CD4-positive, alpha-beta T cell (primary cell): ENCODE data around the gene TAF1C. TPM values are rescaled to one million over a fixed set of nuclear protein-coding genes. Genes with fewer than 3 reads are reported as not detected.

Experiments used
- ATAC-seq: fragments of 200-7000 bp; cut with Tn5 transposase; one replicate; pipeline ENCODE4 v1.10.0; 2022; ENCODE audit warnings: mild to moderate bottlenecking; ENCODE audit not compliant: poor library complexity
- CTCF ChIA-PET: fragments of 350-600 bp; sonication (Branson Sonifier 250); formaldehyde crosslinking; loops from one replicate; lab custom pipeline; 2021; ENCODE audit warnings: antibody characterized with exemption, inconsistent platforms; lab: Charles Lee
- POLR2A ChIA-PET: fragments of 350-600 bp; sonication (Branson Sonifier 250); formaldehyde crosslinking; loops from one replicate; lab custom pipeline; 2021; ENCODE audit warnings: antibody characterized with exemption, inconsistent platforms; lab: Charles Lee
- DNase-seq, 14 experiments: peaks; one replicate each; pipeline ENCODE4 v3.0.0-alpha.2; 2013 to 2020; ENCODE audit warnings: mixed read lengths in 2 of 14
- H3K27ac ChIP-seq, 2 donors: one replicate each; pipeline versions ENCODE4 v1.5.1 to v1.7.0; 2013; ENCODE audit warnings: low read length in 2 of 2, low read depth in 1 of 2, mild to moderate bottlenecking in 1 of 2
- H3K27me3 ChIP-seq, 2 experiments: 1 replicate in 1 of 2; 2 replicates in 1 of 2; pipeline versions ENCODE4 v1.6.1 to v1.7.0; 2013; ENCODE audit warnings: low read length in 2 of 2, control low read depth in 1 of 2, mild to moderate bottlenecking in 1 of 2, moderate library complexity in 1 of 2; ENCODE audit not compliant: insufficient read depth in 2 of 2, control insufficient read depth in 1 of 2
- H3K36me3 ChIP-seq: one replicate; pipeline ENCODE4 v1.6.1; 2013; ENCODE audit warnings: low read length, control low read depth; ENCODE audit not compliant: insufficient read depth
- H3K4me1 ChIP-seq: one replicate; pipeline ENCODE4 v1.6.1; 2013; ENCODE audit warnings: low read length, control low read depth; ENCODE audit not compliant: insufficient read depth
- H3K4me3 ChIP-seq: one replicate; pipeline ENCODE4 v1.5.1; 2013; ENCODE audit warnings: mild to moderate bottlenecking, low read length, moderate library complexity
- H3K9me3 ChIP-seq, 2 experiments: 1 replicate in 1 of 2; 2 replicates in 1 of 2; pipeline versions ENCODE4 v1.6.1 to v1.7.0; 2013; ENCODE audit warnings: low read length in 2 of 2, mild to moderate bottlenecking in 2 of 2, control low read depth in 1 of 2, moderate library complexity in 1 of 2; ENCODE audit not compliant: control insufficient read depth in 1 of 2, insufficient read depth in 1 of 2
- H3K27ac Mint-ChIP-seq: one replicate; pipeline ENCODE4 v1.8.0; 2020; ENCODE audit warnings: mixed read lengths
- H3K27me3 Mint-ChIP-seq: one replicate; pipeline ENCODE4 v1.8.0; 2021; ENCODE audit warnings: mixed read lengths
- H3K36me3 Mint-ChIP-seq: one replicate; pipeline ENCODE4 v1.8.0; 2021; ENCODE audit warnings: low read depth, mixed read lengths
- H3K4me1 Mint-ChIP-seq: one replicate; pipeline ENCODE4 v1.8.0; 2021; ENCODE audit warnings: low read depth, mixed read lengths
- H3K4me3 Mint-ChIP-seq: one replicate; pipeline ENCODE4 v1.8.0; 2020; ENCODE audit warnings: mild to moderate bottlenecking, mixed read lengths
- H3K9me3 Mint-ChIP-seq: one replicate; pipeline ENCODE4 v1.8.0; 2020; ENCODE audit warnings: mixed read lengths
- CTCF ChIP-seq: fragments of 200-600 bp; IDR thresholded peaks from one replicate; pipeline ENCODE4 v1.8.0; 2022; ENCODE audit warnings: antibody characterized with exemption, mild to moderate bottlenecking
- intact Hi-C, 2 experiments: fragments of 100-400 bp; cut with DNase I in 1 of 2; cut with micrococcal nuclease in 1 of 2; formaldehyde crosslinking; loops; one replicate each; pipeline versions ENCODE4 v1.15.1 to v1.9.0; 2023 to 2025; cut with DNase I, micrococcal nuclease
- total RNA-seq, 174 experiments: library from RNA in 2 of 174; stranded (reverse) in 2 of 174; gene quantifications; one replicate each; pipeline ENCODE4 v1.2.3 and lab custom pipeline; 2021 to 2026

Gene TAF1C
- total RNA-seq, 2 experiments from 2014 or later, result 75.6 to 82.1 TPM

DNA sequence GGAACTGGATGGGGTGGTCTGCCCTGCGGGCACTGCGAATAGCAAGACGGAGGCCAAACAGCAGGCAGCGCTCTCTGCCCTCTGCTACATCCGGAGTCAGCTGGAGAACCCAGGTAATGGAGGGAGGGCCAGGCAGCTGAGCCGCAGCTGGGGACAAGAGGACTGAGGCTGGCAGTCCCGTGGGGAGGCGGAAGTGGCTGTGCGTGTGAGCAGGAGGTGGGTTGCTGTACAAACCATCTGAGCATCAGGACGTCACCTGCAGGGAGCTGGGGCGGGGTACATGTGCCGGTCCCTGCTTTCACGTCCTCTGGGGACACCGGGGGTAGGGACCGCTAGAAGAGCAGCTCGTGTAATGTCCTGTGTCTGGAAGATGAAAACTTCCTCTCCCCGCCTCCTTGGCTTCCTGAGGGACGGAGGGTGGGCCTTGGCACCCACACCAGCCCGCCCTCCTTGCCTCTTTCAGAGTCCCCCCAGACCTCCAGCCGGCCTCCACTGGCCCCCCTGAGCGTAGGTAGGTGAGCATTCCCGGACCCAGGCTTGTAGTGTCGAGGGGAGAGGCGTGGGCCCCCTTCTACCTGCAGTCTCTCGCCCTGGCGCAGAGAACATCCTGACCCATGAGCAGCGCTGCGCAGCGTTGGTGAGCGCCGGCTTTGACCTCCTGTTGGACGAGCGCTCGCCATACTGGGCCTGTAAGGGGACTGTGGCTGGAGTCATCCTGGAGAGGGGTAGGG is 7.8 kb upstream of the TAF1C start:
- no peaks in the 10 kb centered on the region for H3K9me3 ChIP-seq
- H3K9me3 Mint-ChIP-seq, result no peaks in the 10 kb centered on the region
- H3K4me3 Mint-ChIP-seq, result peak overlapping the region; percentile 62
- peak overlapping the region; percentile 78 for H3K27ac Mint-ChIP-seq
- H3K4me3 ChIP-seq, result peak overlapping the region; percentile 20
- H3K27me3 Mint-ChIP-seq, result no peaks in the 10 kb centered on the region
- H3K4me1 Mint-ChIP-seq, result peaks cover 19% of the 10 kb centered on the region
- no peaks in the 10 kb centered on the region for H3K36me3 ChIP-seq
- DNase-seq (peak in 11 of 14 experiments; percentile 12 to 69 (median 43)), ATAC-seq (peak; percentile 65)
- H3K27ac ChIP-seq, result no peak overlapping the region
- CTCF ChIA-PET, result no interaction called here
- POLR2A ChIA-PET, result no interaction called here
- peaks cover 22% of the 10 kb centered on the region for H3K4me1 ChIP-seq
- no peak for TF ChIP-seq CTCF
- H3K27me3 ChIP-seq, result no peaks in the 10 kb centered on the region
- no peaks in the 10 kb centered on the region for H3K36me3 Mint-ChIP-seq
- intact Hi-C loops, result no loop called here

DNA sequence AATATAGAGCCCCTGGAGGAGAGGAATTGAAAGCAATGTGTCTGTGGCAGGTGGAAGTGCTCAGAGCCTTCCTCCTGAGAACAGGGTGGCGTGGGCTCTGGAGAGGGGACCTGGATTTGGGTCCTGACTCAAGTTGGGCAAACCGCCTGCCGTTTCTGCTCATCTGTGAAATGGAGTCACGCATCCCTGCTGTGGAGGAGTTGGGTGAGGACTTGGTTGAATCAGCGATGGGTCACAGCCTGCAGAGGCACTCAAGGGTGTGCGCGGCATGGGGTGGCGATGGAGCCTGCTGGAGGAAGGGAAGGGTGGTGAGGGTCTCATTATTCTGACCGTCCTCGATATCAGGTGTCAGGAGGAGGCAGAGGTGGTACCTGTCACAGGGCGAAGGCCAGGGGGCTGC is 7.2 kb upstream of the TAF1C start:
- peak overlapping the region; percentile 78 for H3K27ac Mint-ChIP-seq

DNA sequence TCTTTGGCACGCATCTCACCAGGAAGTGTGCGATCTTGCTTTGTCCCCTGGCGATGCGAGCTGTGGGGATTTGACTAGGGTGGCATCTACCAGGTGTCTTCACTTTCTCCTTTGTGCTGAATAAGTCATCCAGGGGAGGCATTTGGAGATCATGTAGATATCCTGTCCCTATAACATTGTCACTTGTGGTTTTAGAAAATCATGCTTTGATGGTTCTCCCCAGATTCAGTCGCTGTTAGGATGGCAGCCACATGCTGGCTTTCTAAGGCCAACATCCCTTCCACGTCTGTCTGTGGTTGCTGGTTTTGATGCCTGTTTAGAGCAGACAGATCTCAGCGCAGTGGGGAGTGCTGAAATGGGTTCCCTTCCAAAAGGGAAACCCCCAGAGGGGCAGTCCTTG is 6.6 kb upstream of the TAF1C start:
- peak; percentile 74 for ATAC-seq
- TF ChIP-seq CTCF, result no peak
- Histone ChIP-seq H3K9me3 (no peaks in the 10 kb centered on the region), H3K36me3 (no peaks in the 10 kb centered on the region), H3K27ac (no peak overlapping the region), H3K4me3 (no peak overlapping the region), H3K27me3 (no peaks in the 10 kb centered on the region), H3K4me1 (peaks cover 22% of the 10 kb centered on the region)
- ChIA-PET CTCF (no interaction called here), POLR2A (interaction anchor here (1.1 to 1.3 kb wide), 2 partner anchors 21 to 76 kb away, joined by 3 to 4 read pairs; partner anchors contain the start of gene MBTPS1)
- Mint-ChIP-seq H3K27me3 (no peaks in the 10 kb centered on the region), H3K27ac (peak overlapping the region; percentile 78), H3K4me1 (peaks cover 19% of the 10 kb centered on the region), H3K9me3 (no peaks in the 10 kb centered on the region), H3K4me3 (peak overlapping the region; percentile 62), H3K36me3 (no peaks in the 10 kb centered on the region)
- intact Hi-C loops, result no loop called here
- peak in 3 of 14 experiments; percentile 22 to 48 (median 40) for DNase-seq

More for the DNA sequence above, 7.2 kb upstream of the TAF1C start:
- H3K4me3 ChIP-seq, result peak overlapping the region; percentile 20
- Mint-ChIP-seq H3K4me1 (peaks cover 19% of the 10 kb centered on the region), H3K36me3 (no peaks in the 10 kb centered on the region), H3K4me3 (peak overlapping the region; percentile 62), H3K9me3 (no peaks in the 10 kb centered on the region), H3K27me3 (no peaks in the 10 kb centered on the region)
- CTCF ChIA-PET, result no interaction called here
- intact Hi-C loops, result no loop called here
- POLR2A ChIA-PET, result no interaction called here
- H3K9me3 ChIP-seq, result no peaks in the 10 kb centered on the region
- ATAC-seq (no peak), DNase-seq (no peak)
- H3K27ac ChIP-seq, result no peak overlapping the region
- no peak for TF ChIP-seq CTCF
- H3K36me3 ChIP-seq, result no peaks in the 10 kb centered on the region
- H3K4me1 ChIP-seq, result peaks cover 22% of the 10 kb centered on the region
- H3K27me3 ChIP-seq, result no peaks in the 10 kb centered on the region
